ENCODE data around the gene KLRC4. TPM values are rescaled to one million over a fixed set of nuclear protein-coding genes. Genes with fewer than 3 reads are reported as not detected.
"Not testable (repeated sequence)": the region's sequence is repeated elsewhere in the genome, so short reads cannot be mapped to it uniquely, and the experiment has no call there.

KLRC4 gene
- total and polyA plus RNA-seq, 9 donors, result 0.11 to 0.13 TPM; not detected in 7

GRCh38 chr12:10388624-10389413 is 20.7 kb downstream of the KLRC4 start:
- no peaks in the 10 kb centered on the region for H3K27me3 ChIP-seq (ENCODE audit: control insufficient read depth, insufficient read depth, low read length)
- no peak for DNase-seq
- no peak overlapping the region for H3K4me3 ChIP-seq (ENCODE audit: low read length)
- H3K27ac ChIP-seq (ENCODE audit: low read length), result no peak overlapping the region
- no CpG with 5 or more reads among the region's 9 CpGs for WGBS (ENCODE audit: insufficient coverage)
- no peaks in the 10 kb centered on the region for H3K9me3 ChIP-seq (replicated peaks; ENCODE audit: control insufficient read depth, low read depth, low read length)
- H3K36me3 ChIP-seq (ENCODE audit: control insufficient read depth, insufficient read depth, low read length), result no peaks in the 10 kb centered on the region
- H3K4me1 ChIP-seq (ENCODE audit: control insufficient read depth, insufficient read depth, low read length), result no peaks in the 10 kb centered on the region

DNA sequence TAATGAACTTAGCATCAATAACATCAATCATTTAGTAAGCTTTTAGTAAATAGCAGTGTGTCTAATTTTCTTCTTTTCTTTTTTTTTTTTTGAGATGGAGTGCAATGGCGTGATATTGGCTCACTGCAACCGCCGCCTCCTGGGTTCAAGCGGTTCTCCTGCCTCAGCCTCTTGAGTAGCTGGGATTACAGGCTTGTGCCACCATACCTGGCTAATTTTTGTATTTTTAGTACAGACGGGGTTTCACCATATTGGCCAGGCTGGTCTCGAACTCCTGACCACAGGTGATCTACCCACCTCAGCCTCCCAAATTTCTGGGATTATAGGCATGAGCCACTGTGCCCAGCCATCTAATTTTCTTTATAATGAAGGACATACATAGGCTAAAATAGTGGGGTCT is 22.1 kb downstream of the KLRC4 start:
- H3K4me3 ChIP-seq (ENCODE audit: low read length), result not testable (repeated sequence)

DNA sequence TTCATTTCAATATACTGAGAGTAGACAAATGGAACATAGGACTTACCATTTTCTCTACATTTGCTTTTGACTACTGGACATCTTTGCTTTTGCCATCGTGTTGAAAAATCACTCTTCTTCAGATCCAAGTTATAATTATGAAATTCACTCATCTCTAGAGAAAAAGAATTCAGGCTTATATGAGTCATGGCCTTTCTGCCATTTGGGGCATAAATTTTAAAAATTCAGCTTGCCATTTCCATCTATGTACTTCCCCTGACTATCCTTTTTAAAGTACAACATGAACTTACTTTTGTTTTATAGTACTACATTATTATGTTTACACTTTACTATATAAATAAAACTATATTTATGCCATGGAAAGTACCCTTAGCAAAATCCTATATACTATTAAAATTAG is 22.7 kb downstream of the KLRC4 start:
- Histone ChIP-seq H3K4me1 (ENCODE audit: control insufficient read depth, insufficient read depth, low read length) (no peaks in the 10 kb centered on the region), H3K27me3 (ENCODE audit: control insufficient read depth, insufficient read depth, low read length) (no peaks in the 10 kb centered on the region), H3K27ac (ENCODE audit: low read length) (no peak overlapping the region), H3K9me3 (replicated peaks; ENCODE audit: control insufficient read depth, low read depth, low read length) (no peaks in the 10 kb centered on the region), H3K4me3 (ENCODE audit: low read length) (no peak overlapping the region), H3K36me3 (ENCODE audit: control insufficient read depth, insufficient read depth, low read length) (no peaks in the 10 kb centered on the region)
- no peak for DNase-seq
- no CpG with 5 or more reads among the region's 1 CpG for WGBS (ENCODE audit: insufficient coverage)

More for the DNA sequence above, 22.1 kb downstream of the KLRC4 start:
- H3K27me3 ChIP-seq (ENCODE audit: control insufficient read depth, insufficient read depth, low read length); H3K9me3 ChIP-seq (replicated peaks; ENCODE audit: control insufficient read depth, low read depth, low read length); H3K36me3 ChIP-seq (ENCODE audit: control insufficient read depth, insufficient read depth, low read length); H3K27ac ChIP-seq (ENCODE audit: low read length); H3K4me1 ChIP-seq (ENCODE audit: control insufficient read depth, insufficient read depth, low read length); DNase-seq: not testable (repeated sequence)
- WGBS (ENCODE audit: insufficient coverage), result 100% methylated on average over 1 of the region's 6 CpGs

DNA sequence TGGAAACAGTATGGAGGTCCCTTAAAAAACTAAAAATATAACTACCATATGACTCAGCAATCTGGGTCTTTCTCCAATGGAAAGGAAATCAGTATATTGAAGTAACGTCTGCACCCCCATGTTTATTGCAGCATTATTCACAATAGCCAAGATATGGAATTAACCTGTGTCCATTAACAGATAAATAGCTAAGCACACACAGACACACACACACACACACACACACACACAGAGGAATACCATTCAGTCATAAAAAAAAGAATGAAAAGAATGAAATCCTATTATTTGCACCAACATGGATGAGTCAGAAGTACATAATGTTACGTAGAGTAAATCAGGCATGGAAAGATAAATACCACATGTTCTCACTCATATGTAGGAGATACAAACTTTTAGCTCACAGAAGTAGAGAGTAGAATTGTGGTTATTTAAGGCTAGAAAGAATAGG is 24.4 kb downstream of the KLRC4 start:
- no CpG with 5 or more reads among the region's 2 CpGs for WGBS (ENCODE audit: insufficient coverage)
- Histone ChIP-seq H3K27me3 (ENCODE audit: control insufficient read depth, insufficient read depth, low read length) (no peaks in the 10 kb centered on the region), H3K27ac (ENCODE audit: low read length) (no peak overlapping the region), H3K36me3 (ENCODE audit: control insufficient read depth, insufficient read depth, low read length) (no peaks in the 10 kb centered on the region), H3K9me3 (replicated peaks; ENCODE audit: control insufficient read depth, low read depth, low read length) (no peaks in the 10 kb centered on the region), H3K4me3 (ENCODE audit: low read length) (no peak overlapping the region), H3K4me1 (ENCODE audit: control insufficient read depth, insufficient read depth, low read length) (no peaks in the 10 kb centered on the region)
- no peak for DNase-seq

DNA sequence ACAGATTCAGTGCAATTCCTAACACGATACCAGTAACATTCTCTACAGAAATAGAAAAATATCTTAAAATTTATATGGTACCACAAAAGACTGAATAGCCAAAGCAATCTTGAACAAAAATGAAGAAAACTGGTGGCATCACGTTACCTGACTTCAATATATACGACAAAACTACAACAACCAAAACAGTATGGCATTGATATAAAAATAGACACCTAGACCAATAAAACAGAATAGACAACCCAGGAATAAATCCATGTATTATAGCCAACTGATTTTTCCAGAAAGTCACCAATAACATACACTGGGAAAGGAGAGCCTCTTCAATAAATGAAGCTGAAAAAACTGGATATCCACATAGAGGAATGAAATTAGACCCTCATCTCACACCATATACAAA is 25.4 kb downstream of the KLRC4 start:
- DNase-seq, result no peak

DNA sequence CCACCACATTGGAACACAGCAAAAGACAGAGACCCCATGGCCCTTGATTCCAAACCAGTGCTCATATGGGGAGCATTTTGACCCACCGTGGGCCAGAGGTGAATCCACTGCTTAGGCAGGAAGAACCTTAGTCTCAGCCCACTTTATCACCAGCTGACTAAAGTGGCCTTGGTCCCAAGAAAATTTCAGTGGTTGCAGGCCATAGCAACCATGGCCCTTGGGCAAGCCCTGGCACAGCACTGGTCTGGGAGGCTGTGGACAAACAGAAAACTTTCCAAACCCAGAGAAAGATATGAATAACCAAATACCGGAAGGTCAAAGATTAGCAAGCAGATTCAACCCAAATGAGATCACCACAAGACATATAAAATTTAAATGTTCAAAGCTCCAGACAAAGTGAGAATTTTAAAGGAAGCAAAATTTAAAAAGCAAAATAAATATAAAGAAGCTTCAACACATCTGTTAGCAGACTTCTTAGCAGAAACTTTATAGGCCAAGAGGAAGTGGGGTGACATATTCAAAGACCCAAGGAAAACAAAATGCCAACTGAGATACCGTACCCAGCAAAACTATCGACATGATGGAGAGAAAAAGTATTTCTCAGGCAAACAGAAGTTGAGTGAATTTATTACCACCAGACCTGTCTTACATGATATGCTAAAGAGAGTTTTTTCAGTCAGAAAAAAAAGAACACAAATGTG is 27.5 kb downstream of the KLRC4 start:
- WGBS (ENCODE audit: insufficient coverage), result 83% methylated on average over 1 of the region's 4 CpGs
- DNase-seq, result no peak
- no peaks in the 10 kb centered on the region for H3K9me3 ChIP-seq (replicated peaks; ENCODE audit: control insufficient read depth, low read depth, low read length)
- no peak overlapping the region for H3K4me3 ChIP-seq (ENCODE audit: low read length)
- no peak overlapping the region for H3K27ac ChIP-seq (ENCODE audit: low read length)
- H3K27me3 ChIP-seq (ENCODE audit: control insufficient read depth, insufficient read depth, low read length), result no peaks in the 10 kb centered on the region
- H3K36me3 ChIP-seq (ENCODE audit: control insufficient read depth, insufficient read depth, low read length), result no peaks in the 10 kb centered on the region
- no peaks in the 10 kb centered on the region for H3K4me1 ChIP-seq (ENCODE audit: control insufficient read depth, insufficient read depth, low read length)

More for the DNA sequence above, 25.4 kb downstream of the KLRC4 start:
- Histone ChIP-seq H3K27me3 (ENCODE audit: control insufficient read depth, insufficient read depth, low read length) (no peaks in the 10 kb centered on the region), H3K36me3 (ENCODE audit: control insufficient read depth, insufficient read depth, low read length) (no peaks in the 10 kb centered on the region), H3K27ac (ENCODE audit: low read length) (no peak overlapping the region), H3K4me3 (ENCODE audit: low read length) (no peak overlapping the region), H3K4me1 (ENCODE audit: control insufficient read depth, insufficient read depth, low read length) (no peaks in the 10 kb centered on the region), H3K9me3 (replicated peaks; ENCODE audit: control insufficient read depth, low read depth, low read length) (no peaks in the 10 kb centered on the region)
- WGBS (ENCODE audit: insufficient coverage), result no CpG with 5 or more reads among the region's 3 CpGs

- DNase-seq; H3K9me3 ChIP-seq (replicated peaks; ENCODE audit: control insufficient read depth, low read depth, low read length); H3K4me1 ChIP-seq (ENCODE audit: control insufficient read depth, insufficient read depth, low read length); H3K36me3 ChIP-seq (ENCODE audit: control insufficient read depth, insufficient read depth, low read length); H3K4me3 ChIP-seq (ENCODE audit: low read length); H3K27ac ChIP-seq (ENCODE audit: low read length); H3K27me3 ChIP-seq (ENCODE audit: control insufficient read depth, insufficient read depth, low read length): not testable (repeated sequence)
- no CpG with 5 or more reads among the region's 2 CpGs for WGBS (ENCODE audit: insufficient coverage)
Measured at GRCh38 chr12:10378737-10379136, 30.8 kb downstream of the KLRC4 start.

DNA sequence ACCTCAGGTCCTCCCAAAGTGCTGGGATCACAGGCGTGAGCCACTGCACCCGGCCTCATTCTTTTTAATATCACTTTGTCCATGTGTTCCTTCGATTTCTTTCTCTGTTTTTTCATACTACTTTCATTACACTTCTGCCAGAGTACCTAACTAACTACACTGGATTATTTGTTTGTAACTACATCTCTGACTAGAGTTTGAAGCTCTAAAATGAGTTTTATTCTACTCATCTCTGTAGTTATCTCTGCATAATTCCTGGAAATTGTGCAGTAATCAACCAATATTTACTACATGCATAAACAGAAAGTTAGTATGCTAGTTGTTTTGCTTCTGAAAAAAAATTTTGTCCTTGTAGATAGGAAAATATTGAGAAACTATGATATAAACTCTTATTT is 34.9 kb downstream of the KLRC4 start:
- Histone ChIP-seq H3K4me1 (ENCODE audit: control insufficient read depth, insufficient read depth, low read length) (no peaks in the 10 kb centered on the region), H3K4me3 (ENCODE audit: low read length) (no peak overlapping the region), H3K27me3 (ENCODE audit: control insufficient read depth, insufficient read depth, low read length) (no peaks in the 10 kb centered on the region), H3K36me3 (ENCODE audit: control insufficient read depth, insufficient read depth, low read length) (no peaks in the 10 kb centered on the region), H3K9me3 (replicated peaks; ENCODE audit: control insufficient read depth, low read depth, low read length) (no peaks in the 10 kb centered on the region), H3K27ac (ENCODE audit: low read length) (no peak overlapping the region)
- whole genome bisulfite sequencing (ENCODE audit: insufficient coverage), result 100% methylated on average over 2 of the region's 3 CpGs
- DNase-seq, result no peak

- H3K27me3 ChIP-seq (ENCODE audit: control insufficient read depth, insufficient read depth, low read length), result no peaks in the 10 kb centered on the region
- no peaks in the 10 kb centered on the region for H3K4me1 ChIP-seq (ENCODE audit: control insufficient read depth, insufficient read depth, low read length)
- H3K9me3 ChIP-seq (replicated peaks; ENCODE audit: control insufficient read depth, low read depth, low read length), result no peaks in the 10 kb centered on the region
- H3K36me3 ChIP-seq (ENCODE audit: control insufficient read depth, insufficient read depth, low read length), result no peaks in the 10 kb centered on the region
- H3K27ac ChIP-seq (ENCODE audit: low read length), result no peak overlapping the region
- no peak overlapping the region for H3K4me3 ChIP-seq (ENCODE audit: low read length)
- DNase-seq, result no peak
- no CpG with 5 or more reads among the region's 1 CpG for WGBS (ENCODE audit: insufficient coverage)
Measured at GRCh38 chr12:10372559-10372958, 37.0 kb downstream of the KLRC4 start.

GRCh38 chr12:10371893-10372535 is 37.5 kb downstream of the KLRC4 start:
- H3K9me3 ChIP-seq (replicated peaks; ENCODE audit: control insufficient read depth, low read depth, low read length); H3K27ac ChIP-seq (ENCODE audit: low read length); H3K36me3 ChIP-seq (ENCODE audit: control insufficient read depth, insufficient read depth, low read length); H3K4me1 ChIP-seq (ENCODE audit: control insufficient read depth, insufficient read depth, low read length); H3K4me3 ChIP-seq (ENCODE audit: low read length); H3K27me3 ChIP-seq (ENCODE audit: control insufficient read depth, insufficient read depth, low read length); DNase-seq: not testable (repeated sequence)
- 40% methylated on average over 1 of the region's 6 CpGs for WGBS (ENCODE audit: insufficient coverage)

All from muscle of leg (tissue), 11 donors.